ENCODE measurements around the gene KDELR1. TPM values are rescaled to one million over a fixed set of nuclear protein-coding genes. Genes with fewer than 3 reads are reported as not detected.
"Not testable (repeated sequence)": the region's sequence is repeated elsewhere in the genome, so short reads cannot be mapped to it uniquely, and the experiment has no call there.

The KDELR1 gene
- total RNA-seq, 1 donor = 20.0 TPM

- not testable (repeated sequence) for H3K4me3 ChIP-seq (ENCODE audit: low read length); H3K9me3 ChIP-seq (ENCODE audit: low read depth, low read length)
- Histone ChIP-seq H3K4me1 (ENCODE audit: insufficient read depth, low read length) (peaks cover 29% of the 10 kb centered on the region), H3K27me3 (ENCODE audit: insufficient read depth, low read length) (peaks cover 41% of the 10 kb centered on the region)
These were observed 624 bp upstream of the KDELR1 start for GRCh38 chr19:48392006-48392344.

DNA sequence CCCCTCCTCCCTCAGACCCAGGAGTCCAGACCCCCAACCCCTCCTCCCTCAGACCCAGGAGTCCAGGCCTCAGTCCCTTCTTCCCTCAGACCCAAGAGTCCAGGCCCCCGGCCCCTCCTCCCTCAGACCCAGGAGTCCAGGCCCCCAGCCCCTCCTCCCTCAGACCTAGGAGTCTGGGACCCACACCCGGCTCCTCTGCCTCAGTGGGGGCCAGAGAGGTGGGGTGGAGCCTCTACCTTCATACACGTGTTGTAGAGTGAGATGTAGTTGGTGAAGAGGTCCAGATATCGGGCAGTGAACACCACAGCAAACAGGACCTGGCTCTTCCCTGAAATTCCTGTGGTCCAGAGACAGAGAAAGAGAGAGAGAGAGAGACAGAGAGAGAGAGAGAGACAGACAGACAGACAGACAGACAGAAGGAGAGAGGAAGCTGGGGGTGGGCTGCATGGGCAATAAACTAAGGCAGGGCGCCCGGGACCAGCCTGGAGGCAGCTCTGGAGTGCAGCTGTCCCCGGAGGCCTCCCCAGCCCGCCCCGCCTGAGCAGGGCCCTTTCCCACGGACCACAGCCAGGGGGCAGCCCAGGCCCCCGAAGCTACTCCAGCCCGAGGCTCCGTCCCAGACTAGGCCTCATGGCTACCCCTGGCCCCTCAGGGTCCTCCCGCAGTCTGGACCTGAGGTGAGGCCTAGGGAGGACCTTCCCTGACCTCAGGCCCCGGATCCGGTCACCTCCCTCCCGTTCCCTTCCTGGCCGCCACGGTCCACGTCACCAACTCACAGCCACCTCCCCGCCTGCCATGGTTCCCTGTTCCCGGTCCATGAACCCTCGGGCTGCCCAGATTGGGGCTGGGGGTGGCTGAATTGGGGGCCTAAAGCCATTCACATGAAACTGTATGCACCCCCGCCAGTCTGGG, 907 bp downstream of the KDELR1 start:
- no peaks in the 10 kb centered on the region for H3K9me3 ChIP-seq (ENCODE audit: low read depth, low read length)
- H3K4me1 ChIP-seq (ENCODE audit: insufficient read depth, low read length) = peaks cover 29% of the 10 kb centered on the region
- peaks cover 27% of the 10 kb centered on the region for H3K27me3 ChIP-seq (ENCODE audit: insufficient read depth, low read length)
- peak overlapping the region; percentile 87 for H3K4me3 ChIP-seq (ENCODE audit: low read length)

GRCh38 chr19:48386981-48387380, 4.4 kb downstream of the KDELR1 start:
- H3K4me1 ChIP-seq (ENCODE audit: insufficient read depth, low read length) = peaks cover 12% of the 10 kb centered on the region
- H3K9me3 ChIP-seq (ENCODE audit: low read depth, low read length) = no peaks in the 10 kb centered on the region
- no peak overlapping the region for H3K4me3 ChIP-seq (ENCODE audit: low read length)
- no peaks in the 10 kb centered on the region for H3K27me3 ChIP-seq (ENCODE audit: insufficient read depth, low read length)

GRCh38 chr19:48385461-48386087, 5.8 kb downstream of the KDELR1 start:
- Histone ChIP-seq H3K4me1 (ENCODE audit: insufficient read depth, low read length) (peaks cover 6% of the 10 kb centered on the region), H3K4me3 (ENCODE audit: low read length) (no peak overlapping the region), H3K27me3 (ENCODE audit: insufficient read depth, low read length) (no peaks in the 10 kb centered on the region), H3K9me3 (ENCODE audit: low read depth, low read length) (no peaks in the 10 kb centered on the region)

DNA sequence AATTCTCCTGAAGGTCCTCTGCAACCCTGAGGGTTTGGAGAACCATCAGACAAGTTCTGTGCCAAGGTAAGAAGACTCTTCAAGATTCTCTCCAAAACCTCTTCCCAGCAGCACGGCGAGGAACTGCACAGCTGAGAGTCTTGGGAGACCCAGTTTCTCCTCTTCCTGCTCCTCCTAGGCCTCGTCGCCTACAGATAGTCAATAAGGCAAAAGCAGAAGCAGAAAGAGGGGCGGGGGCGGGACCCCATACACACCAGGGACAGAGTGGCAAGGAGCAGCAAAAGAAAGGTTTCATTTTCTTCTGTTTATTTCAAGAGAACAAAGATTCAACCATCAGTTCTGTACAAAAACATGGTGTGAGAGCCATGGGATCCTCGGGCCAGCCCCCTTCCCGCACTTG, 9.1 kb downstream of the KDELR1 start:
- H3K27me3 ChIP-seq (ENCODE audit: insufficient read depth, low read length) = no peaks in the 10 kb centered on the region
- H3K4me1 ChIP-seq (ENCODE audit: insufficient read depth, low read length) = no peaks in the 10 kb centered on the region
- no peaks in the 10 kb centered on the region for H3K9me3 ChIP-seq (ENCODE audit: low read depth, low read length)
- H3K4me3 ChIP-seq (ENCODE audit: low read length) = no peak overlapping the region

DNA sequence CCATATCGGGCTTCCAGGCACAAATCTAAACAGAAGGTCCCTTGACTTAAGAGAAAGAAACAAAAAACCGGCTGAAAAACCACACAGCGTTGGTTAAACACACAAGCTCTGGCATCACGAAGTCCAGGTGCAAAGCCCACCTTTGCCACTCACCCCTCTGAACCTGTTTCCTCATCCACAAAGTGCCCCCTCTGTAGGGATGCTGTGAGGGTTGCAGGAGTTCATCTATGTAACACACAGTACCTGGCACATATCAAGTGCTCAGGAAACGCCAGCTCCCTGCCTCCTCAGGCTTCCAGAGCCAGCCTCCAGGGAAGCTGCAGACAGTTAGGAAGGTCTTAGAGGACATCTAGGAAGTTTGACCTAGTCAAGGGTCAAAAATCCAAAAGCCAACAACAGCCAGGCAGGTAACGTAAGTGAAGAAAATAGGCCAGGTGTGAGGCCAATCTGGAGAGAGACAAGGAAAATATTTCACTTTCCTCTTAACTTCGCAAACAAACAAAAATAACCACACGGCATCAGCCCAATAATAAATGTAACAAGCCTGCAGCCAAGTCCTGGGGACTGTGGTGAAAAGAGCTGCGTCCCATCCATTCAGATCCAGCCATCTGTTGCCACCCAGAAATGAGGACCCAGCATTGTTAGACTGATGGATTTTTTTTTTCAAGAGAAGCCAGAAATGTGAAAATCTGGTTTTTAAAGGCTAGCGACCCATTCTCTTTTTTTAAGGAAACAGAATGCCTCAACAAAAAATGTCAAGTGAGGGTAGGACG, 10.0 kb downstream of the KDELR1 start:
- Histone ChIP-seq H3K4me1 (ENCODE audit: insufficient read depth, low read length) (no peaks in the 10 kb centered on the region), H3K4me3 (ENCODE audit: low read length) (no peak overlapping the region), H3K9me3 (ENCODE audit: low read depth, low read length) (no peaks in the 10 kb centered on the region), H3K27me3 (ENCODE audit: insufficient read depth, low read length) (no peaks in the 10 kb centered on the region)

- H3K4me1 ChIP-seq (ENCODE audit: insufficient read depth, low read length) = no peaks in the 10 kb centered on the region
- no peaks in the 10 kb centered on the region for H3K27me3 ChIP-seq (ENCODE audit: insufficient read depth, low read length)
- H3K4me3 ChIP-seq (ENCODE audit: low read length) = no peak overlapping the region
- no peaks in the 10 kb centered on the region for H3K9me3 ChIP-seq (ENCODE audit: low read depth, low read length)
These were observed 12.3 kb downstream of the KDELR1 start for GRCh38 chr19:48379058-48379457.

DNA sequence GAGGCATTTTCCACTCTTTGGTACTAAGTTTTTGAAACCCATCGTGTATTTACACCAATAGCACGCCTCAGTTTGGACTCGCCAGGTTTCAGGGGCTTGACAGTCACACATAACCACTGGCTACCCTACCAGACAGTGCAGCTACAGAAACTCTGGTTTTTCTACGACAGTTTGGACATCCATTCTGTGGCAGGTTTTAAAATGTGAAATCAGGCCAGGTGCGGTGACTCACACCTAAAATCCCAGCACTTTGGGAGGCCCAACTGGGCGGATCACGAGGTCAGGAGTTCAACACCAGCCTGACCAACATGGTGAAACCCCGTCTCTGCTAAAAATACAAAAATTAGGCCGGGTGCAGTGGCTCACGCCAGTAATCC, 13.2 kb downstream of the KDELR1 start:
- H3K27me3 ChIP-seq (ENCODE audit: insufficient read depth, low read length) = no peaks in the 10 kb centered on the region
- H3K9me3 ChIP-seq (ENCODE audit: low read depth, low read length) = no peaks in the 10 kb centered on the region
- no peak overlapping the region for H3K4me3 ChIP-seq (ENCODE audit: low read length)
- no peaks in the 10 kb centered on the region for H3K4me1 ChIP-seq (ENCODE audit: insufficient read depth, low read length)

DNA sequence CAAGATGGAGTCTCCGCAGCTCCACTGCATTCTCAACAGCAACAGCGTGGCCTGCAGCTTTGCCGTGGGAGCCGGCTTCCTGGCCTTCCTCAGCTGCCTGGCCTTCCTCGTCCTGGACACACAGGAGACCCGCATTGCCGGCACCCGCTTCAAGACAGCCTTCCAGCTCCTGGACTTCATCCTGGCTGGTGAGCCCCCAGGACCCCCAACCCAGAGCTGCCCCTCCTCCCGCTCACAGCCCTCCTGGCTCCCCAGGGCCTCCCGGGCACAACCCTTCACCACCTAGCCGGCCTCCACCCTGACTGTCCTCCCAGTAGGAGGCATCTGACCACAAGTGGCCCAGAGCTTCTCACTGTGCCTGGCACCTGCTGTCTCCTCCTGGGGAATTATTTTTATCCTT, 17.8 kb downstream of the KDELR1 start:
- no peaks in the 10 kb centered on the region for H3K4me1 ChIP-seq (ENCODE audit: insufficient read depth, low read length)
- H3K4me3 ChIP-seq (ENCODE audit: low read length) = no peak overlapping the region
- H3K27me3 ChIP-seq (ENCODE audit: insufficient read depth, low read length) = no peaks in the 10 kb centered on the region
- no peaks in the 10 kb centered on the region for H3K9me3 ChIP-seq (ENCODE audit: low read depth, low read length)

DNA sequence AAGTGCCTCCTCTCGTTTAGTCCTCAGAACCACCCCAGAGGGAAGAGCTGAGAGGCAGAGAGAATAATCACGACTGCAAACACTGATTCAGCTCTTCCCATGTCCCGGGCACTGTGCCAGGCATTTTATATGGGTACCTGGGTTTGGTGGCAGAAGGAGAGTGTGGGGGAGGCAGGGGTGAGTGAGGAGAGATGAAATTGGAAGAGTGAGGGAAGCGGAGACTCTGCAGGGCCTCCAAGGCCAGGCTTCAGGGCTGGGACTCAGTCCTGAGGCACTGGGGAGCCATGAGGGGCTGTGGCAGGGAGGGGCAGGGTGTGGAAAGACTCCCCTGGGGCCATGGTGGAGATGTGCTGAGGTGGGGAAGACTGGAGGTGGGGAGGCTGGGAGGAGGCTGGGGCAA, 18.4 kb downstream of the KDELR1 start:
- Histone ChIP-seq H3K9me3 (ENCODE audit: low read depth, low read length) (no peaks in the 10 kb centered on the region), H3K4me3 (ENCODE audit: low read length) (no peak overlapping the region), H3K27me3 (ENCODE audit: insufficient read depth, low read length) (no peaks in the 10 kb centered on the region), H3K4me1 (ENCODE audit: insufficient read depth, low read length) (no peaks in the 10 kb centered on the region)

GRCh38 chr19:48371771-48372170, 19.6 kb downstream of the KDELR1 start:
- not testable (repeated sequence) for H3K4me1 ChIP-seq (ENCODE audit: insufficient read depth, low read length); H3K9me3 ChIP-seq (ENCODE audit: low read depth, low read length); H3K27me3 ChIP-seq (ENCODE audit: insufficient read depth, low read length); H3K4me3 ChIP-seq (ENCODE audit: low read length)

DNA sequence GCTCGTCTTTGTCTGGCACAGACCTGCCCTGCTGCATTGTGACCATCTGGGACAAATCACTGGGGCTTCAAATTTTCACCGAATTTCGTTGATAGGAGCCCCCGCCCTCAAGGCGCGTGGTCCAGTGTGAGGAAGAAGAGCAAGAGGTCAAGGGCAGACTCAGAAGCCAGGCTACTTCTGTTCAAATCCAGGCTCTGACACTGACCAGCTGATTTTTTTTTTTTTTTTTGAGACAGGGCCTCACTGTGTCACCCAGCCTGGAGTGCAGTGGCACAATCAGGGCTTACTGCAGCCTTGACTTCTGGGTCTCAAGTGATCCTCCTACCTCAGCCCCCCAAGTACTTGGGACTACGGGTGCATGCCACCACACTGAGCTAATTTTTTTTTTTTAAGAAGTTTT, 20.0 kb downstream of the KDELR1 start:
- H3K4me1 ChIP-seq (ENCODE audit: insufficient read depth, low read length) = no peaks in the 10 kb centered on the region
- H3K9me3 ChIP-seq (ENCODE audit: low read depth, low read length) = no peaks in the 10 kb centered on the region
- H3K4me3 ChIP-seq (ENCODE audit: low read length) = no peak overlapping the region
- H3K27me3 ChIP-seq (ENCODE audit: insufficient read depth, low read length) = no peaks in the 10 kb centered on the region

DNA sequence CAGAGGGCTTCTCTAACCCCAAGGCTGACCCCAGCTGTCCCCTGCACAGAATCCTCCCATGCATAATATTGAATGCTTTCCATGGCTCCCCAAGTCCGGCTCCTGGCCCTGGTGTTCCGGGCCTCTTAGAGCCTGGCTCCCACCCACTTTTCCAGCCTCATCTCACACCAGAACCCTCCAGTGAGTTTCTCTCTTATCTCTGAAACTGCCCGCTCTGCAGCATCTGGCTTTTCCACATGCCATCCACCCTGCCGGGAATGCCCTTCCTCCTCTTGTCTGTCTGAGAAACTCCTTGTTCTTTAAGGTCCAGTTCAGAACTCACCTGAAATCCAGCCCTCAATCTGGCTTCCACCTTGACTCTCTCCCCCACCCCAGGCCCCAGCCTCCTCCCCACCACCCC, 20.4 kb downstream of the KDELR1 start:
- H3K27me3 ChIP-seq (ENCODE audit: insufficient read depth, low read length) = no peaks in the 10 kb centered on the region
- H3K9me3 ChIP-seq (ENCODE audit: low read depth, low read length) = no peaks in the 10 kb centered on the region
- no peak overlapping the region for H3K4me3 ChIP-seq (ENCODE audit: low read length)
- H3K4me1 ChIP-seq (ENCODE audit: insufficient read depth, low read length) = no peaks in the 10 kb centered on the region

GRCh38 chr19:48368936-48369335, 22.4 kb downstream of the KDELR1 start:
- Histone ChIP-seq H3K4me3 (ENCODE audit: low read length) (no peak overlapping the region), H3K27me3 (ENCODE audit: insufficient read depth, low read length) (no peaks in the 10 kb centered on the region), H3K9me3 (ENCODE audit: low read depth, low read length) (no peaks in the 10 kb centered on the region), H3K4me1 (ENCODE audit: insufficient read depth, low read length) (peaks cover 8% of the 10 kb centered on the region)

- H3K9me3 ChIP-seq (ENCODE audit: low read depth, low read length) = no peaks in the 10 kb centered on the region
- H3K27me3 ChIP-seq (ENCODE audit: insufficient read depth, low read length) = no peaks in the 10 kb centered on the region
- H3K4me3 ChIP-seq (ENCODE audit: low read length) = no peak overlapping the region
- H3K4me1 ChIP-seq (ENCODE audit: insufficient read depth, low read length) = peaks cover 16% of the 10 kb centered on the region
These were observed 23.5 kb downstream of the KDELR1 start for GRCh38 chr19:48367855-48368254.
